Activated naive CD4-positive, alpha-beta T cell treated with anti-CD3 and anti-CD28 coated beads, Interleukin-2, amount 50 U/mL, for 24 hours (primary cell): ENCODE results near the gene RCSD1.
"Not testable (repeated sequence)": the region's sequence is repeated elsewhere in the genome, so short reads cannot be mapped to it uniquely, and the experiment has no call there.

ENCODE experiments used
- H3K27ac Mint-ChIP-seq: one replicate; pipeline ENCODE4 v1.8.0; 2021; ENCODE audit warnings: mild to moderate bottlenecking, mixed read lengths
- H3K27me3 Mint-ChIP-seq: one replicate; pipeline ENCODE4 v1.8.0; 2021; ENCODE audit warnings: mixed read lengths
- H3K36me3 Mint-ChIP-seq: one replicate; pipeline ENCODE4 v1.8.0; 2021; ENCODE audit warnings: mixed read lengths
- H3K4me1 Mint-ChIP-seq: one replicate; pipeline ENCODE4 v1.8.0; 2021; ENCODE audit warnings: mixed read lengths
- H3K4me3 Mint-ChIP-seq: one replicate; pipeline ENCODE4 v1.8.0; 2021; ENCODE audit warnings: mild to moderate bottlenecking, mixed read lengths
- H3K9me3 Mint-ChIP-seq: one replicate; pipeline ENCODE4 v1.8.0; 2021; ENCODE audit warnings: mixed read lengths

Gene RCSD1

DNA sequence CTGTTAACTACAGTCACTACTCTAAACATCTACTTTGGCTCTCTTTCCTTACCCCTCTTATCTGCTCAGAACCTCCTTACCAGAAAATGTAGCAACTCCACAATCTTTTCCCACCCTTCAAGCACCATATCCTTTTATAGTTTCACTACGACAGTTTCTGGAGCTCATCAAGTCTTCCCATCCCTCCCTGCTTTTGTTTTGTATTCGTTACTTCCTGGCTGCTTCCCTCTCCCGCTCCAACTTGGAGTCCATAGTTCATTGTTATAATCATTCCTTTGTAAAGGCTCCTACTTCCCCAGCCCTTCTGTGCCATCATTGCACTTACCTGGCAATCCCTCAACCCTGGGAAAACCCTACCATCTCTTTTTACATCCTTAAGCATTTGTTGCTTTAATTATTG lies 109.7 kb downstream of the RCSD1 start:
- H3K9me3 Mint-ChIP-seq = no peaks in the 10 kb centered on the region
- peaks cover 3% of the 10 kb centered on the region for H3K36me3 Mint-ChIP-seq
- no peaks in the 10 kb centered on the region for H3K4me1 Mint-ChIP-seq
- H3K4me3 Mint-ChIP-seq = no peak overlapping the region
- H3K27me3 Mint-ChIP-seq = no peaks in the 10 kb centered on the region
- H3K27ac Mint-ChIP-seq = no peak overlapping the region

DNA sequence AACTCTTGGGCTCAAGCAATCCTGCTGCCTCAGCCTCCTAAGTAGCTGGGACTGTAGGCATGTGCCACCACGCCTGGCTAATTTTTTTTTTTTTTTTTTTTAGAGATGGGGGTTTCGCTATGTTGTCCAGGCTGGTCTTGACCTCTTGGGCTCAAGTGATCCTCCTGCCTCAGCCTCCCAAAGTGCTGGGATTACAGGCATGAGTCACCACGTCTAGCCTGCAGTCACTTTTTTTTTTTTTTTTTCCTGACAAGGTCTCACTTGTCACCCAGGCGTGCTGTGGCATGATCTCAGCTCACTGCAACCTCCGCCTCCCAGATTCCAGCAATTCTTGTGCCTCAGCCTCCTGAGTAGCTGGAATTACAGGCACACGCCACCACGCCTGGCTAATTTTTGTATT lies 111.1 kb downstream of the RCSD1 start:
- H3K27ac Mint-ChIP-seq, H3K9me3 Mint-ChIP-seq, H3K4me1 Mint-ChIP-seq, H3K36me3 Mint-ChIP-seq, H3K27me3 Mint-ChIP-seq, H3K4me3 Mint-ChIP-seq: not testable (repeated sequence)

- H3K36me3 Mint-ChIP-seq, H3K27ac Mint-ChIP-seq, H3K9me3 Mint-ChIP-seq, H3K27me3 Mint-ChIP-seq, H3K4me3 Mint-ChIP-seq, H3K4me1 Mint-ChIP-seq: not testable (repeated sequence)
Measured at GRCh38 chr1:167742392-167743057, 112.5 kb downstream of the RCSD1 start.

- H3K9me3 Mint-ChIP-seq = no peaks in the 10 kb centered on the region
- H3K27ac Mint-ChIP-seq = no peak overlapping the region
- peaks cover 3% of the 10 kb centered on the region for H3K4me1 Mint-ChIP-seq
- H3K36me3 Mint-ChIP-seq = no peaks in the 10 kb centered on the region
- H3K4me3 Mint-ChIP-seq = no peak overlapping the region
- H3K27me3 Mint-ChIP-seq = no peaks in the 10 kb centered on the region
Measured at GRCh38 chr1:167744901-167745300, 114.9 kb downstream of the RCSD1 start.

DNA sequence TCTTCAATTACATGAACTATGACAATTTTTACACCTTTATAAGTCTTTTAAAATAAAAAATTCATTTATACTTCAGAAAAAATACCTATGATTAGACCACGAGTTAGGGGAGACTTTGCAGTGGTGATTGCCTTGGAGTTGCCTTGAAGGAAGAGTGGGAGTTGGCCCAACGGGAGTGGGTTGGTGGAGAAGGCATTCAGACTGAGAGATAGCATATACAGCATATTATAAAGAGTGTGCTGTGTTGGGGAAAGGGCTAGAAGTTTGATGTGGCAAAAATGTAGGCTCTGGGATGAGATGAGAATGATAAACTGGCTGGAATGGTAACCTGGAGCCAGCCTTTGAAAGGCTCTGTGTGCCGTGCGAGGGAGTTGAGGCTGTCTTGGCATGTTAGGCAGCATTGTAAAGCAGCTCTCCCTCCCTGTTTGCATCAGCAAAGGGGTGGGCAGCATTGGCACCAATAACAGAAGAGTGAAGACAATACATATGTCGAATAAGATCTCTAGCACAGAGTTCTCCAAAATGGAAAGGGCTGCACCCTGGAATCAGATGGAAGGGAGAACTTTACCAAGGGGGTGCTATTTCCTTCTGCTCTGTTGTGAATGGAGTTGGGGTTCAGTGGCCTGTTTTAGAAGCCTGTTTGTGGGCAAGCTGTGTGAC lies 116.1 kb downstream of the RCSD1 start:
- no peaks in the 10 kb centered on the region for H3K36me3 Mint-ChIP-seq
- no peaks in the 10 kb centered on the region for H3K27me3 Mint-ChIP-seq
- no peaks in the 10 kb centered on the region for H3K9me3 Mint-ChIP-seq
- H3K4me1 Mint-ChIP-seq = peaks cover 3% of the 10 kb centered on the region
- no peak overlapping the region for H3K4me3 Mint-ChIP-seq
- H3K27ac Mint-ChIP-seq = no peak overlapping the region

DNA sequence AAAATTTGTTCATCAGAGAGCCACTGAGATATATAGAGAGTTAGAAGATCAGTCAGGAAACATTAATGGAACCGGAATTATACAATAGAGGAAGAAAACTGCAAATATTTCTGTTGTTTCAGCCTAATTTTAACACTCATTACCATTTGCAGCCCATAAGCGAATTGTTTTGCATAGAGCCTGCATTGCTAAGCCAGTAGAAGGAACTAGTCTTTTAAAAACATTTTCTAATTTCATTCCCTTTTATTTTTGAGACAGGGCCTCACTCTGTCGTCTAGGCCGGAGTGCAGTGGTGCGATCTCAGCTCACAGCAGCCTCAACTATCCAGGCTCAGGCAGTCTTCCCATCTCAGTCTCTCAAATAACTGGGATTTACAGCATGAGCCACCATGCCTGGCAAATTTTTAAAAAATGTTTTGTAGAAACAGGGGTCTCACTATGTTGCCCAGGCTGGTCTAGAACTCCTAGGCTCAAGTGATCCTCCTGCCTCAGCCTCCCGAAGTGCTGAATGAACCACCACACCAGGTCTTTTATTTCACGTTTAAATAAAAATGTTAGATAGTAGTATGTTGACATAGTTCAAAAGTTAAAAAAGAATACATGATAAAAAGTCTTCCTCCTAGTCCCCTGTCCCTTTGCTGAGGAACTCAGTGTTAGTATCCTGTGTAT lies 117.1 kb downstream of the RCSD1 start:
- no peaks in the 10 kb centered on the region for H3K27me3 Mint-ChIP-seq
- H3K36me3 Mint-ChIP-seq = no peaks in the 10 kb centered on the region
- peaks cover 8% of the 10 kb centered on the region for H3K4me1 Mint-ChIP-seq
- H3K4me3 Mint-ChIP-seq = no peak overlapping the region
- no peaks in the 10 kb centered on the region for H3K9me3 Mint-ChIP-seq
- peak overlapping the region; percentile 38 for H3K27ac Mint-ChIP-seq

GRCh38 chr1:167747988-167748387 lies 118.0 kb downstream of the RCSD1 start:
- H3K27me3 Mint-ChIP-seq = no peaks in the 10 kb centered on the region
- H3K4me3 Mint-ChIP-seq = no peak overlapping the region
- no peaks in the 10 kb centered on the region for H3K36me3 Mint-ChIP-seq
- peaks cover 17% of the 10 kb centered on the region for H3K4me1 Mint-ChIP-seq
- H3K9me3 Mint-ChIP-seq = no peaks in the 10 kb centered on the region
- H3K27ac Mint-ChIP-seq = no peak overlapping the region

GRCh38 chr1:167748906-167749305 lies 118.9 kb downstream of the RCSD1 start:
- Mint-ChIP-seq H3K27ac (no peak overlapping the region), H3K4me1 (peaks cover 21% of the 10 kb centered on the region), H3K4me3 (no peak overlapping the region), H3K36me3 (no peaks in the 10 kb centered on the region), H3K9me3 (no peaks in the 10 kb centered on the region), H3K27me3 (no peaks in the 10 kb centered on the region)

GRCh38 chr1:167749741-167750140 lies 119.7 kb downstream of the RCSD1 start:
- Mint-ChIP-seq H3K4me3 (no peak overlapping the region), H3K4me1 (peaks cover 21% of the 10 kb centered on the region), H3K9me3 (no peaks in the 10 kb centered on the region), H3K36me3 (no peaks in the 10 kb centered on the region), H3K27me3 (no peaks in the 10 kb centered on the region), H3K27ac (no peak overlapping the region)

GRCh38 chr1:167750641-167751040 lies 120.6 kb downstream of the RCSD1 start:
- H3K27ac Mint-ChIP-seq = no peak overlapping the region
- no peaks in the 10 kb centered on the region for H3K27me3 Mint-ChIP-seq
- H3K4me3 Mint-ChIP-seq = no peak overlapping the region
- no peaks in the 10 kb centered on the region for H3K9me3 Mint-ChIP-seq
- H3K4me1 Mint-ChIP-seq = peaks cover 21% of the 10 kb centered on the region
- no peaks in the 10 kb centered on the region for H3K36me3 Mint-ChIP-seq

DNA sequence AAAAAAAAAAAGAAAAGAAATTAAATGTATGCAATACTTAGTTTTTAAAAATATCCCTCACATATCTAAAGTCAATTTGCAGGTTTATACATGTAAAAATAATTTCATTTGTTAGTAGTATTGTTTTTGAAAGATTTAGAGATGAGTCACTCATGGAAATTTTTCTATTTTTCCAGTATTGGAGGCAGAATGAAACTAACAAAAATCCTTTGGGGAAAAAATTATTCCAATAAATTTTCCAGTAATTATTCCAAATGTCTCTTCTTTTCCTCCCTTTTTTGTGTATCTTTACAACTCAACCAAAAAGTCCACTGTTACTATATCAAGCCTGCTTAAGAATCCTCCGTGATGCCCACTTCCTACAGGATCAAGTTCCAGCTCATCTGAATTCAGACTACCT lies 121.6 kb downstream of the RCSD1 start:
- Mint-ChIP-seq H3K4me3 (no peak overlapping the region), H3K4me1 (peaks cover 21% of the 10 kb centered on the region), H3K36me3 (no peaks in the 10 kb centered on the region), H3K27ac (no peak overlapping the region), H3K27me3 (no peaks in the 10 kb centered on the region), H3K9me3 (no peaks in the 10 kb centered on the region)

DNA sequence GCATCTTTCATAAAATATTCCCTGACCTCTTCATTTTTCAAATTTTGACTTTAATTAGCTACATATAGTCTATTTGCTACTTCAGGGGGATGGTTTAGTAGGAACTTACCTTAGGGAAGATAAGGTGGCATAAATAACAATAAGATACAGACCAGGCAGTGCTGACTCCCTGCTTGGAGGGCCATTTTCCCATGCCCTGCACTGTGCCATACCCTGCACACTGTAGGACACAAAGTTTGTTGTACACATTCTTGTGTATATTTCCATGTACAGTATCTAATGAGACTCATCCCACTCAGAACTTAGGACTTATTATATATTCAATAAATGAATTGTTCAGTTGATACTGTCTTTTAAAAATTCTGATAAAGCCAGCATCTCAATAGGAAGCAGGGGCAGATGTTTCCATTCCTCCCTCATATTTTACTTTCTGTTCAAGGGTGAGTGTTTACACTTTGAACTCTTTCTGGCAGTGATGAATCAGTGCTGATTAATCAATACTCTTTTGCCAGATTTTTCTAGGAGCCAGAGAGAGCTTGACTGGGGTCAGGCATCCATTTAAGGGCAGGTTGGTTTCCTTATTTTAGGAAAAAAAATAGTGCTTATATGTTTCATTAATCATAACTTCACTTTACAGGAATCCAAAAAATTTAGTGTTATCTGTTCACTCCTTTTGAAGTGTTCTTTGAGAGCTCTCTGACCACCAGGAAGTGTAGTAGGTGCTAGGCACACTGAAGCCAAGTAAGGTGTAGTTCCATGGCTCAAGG lies 122.4 kb downstream of the RCSD1 start:
- Mint-ChIP-seq H3K27me3 (no peaks in the 10 kb centered on the region), H3K4me1 (peaks cover 28% of the 10 kb centered on the region), H3K36me3 (no peaks in the 10 kb centered on the region), H3K9me3 (no peaks in the 10 kb centered on the region), H3K4me3 (peak overlapping the region; percentile 6), H3K27ac (peak overlapping the region; percentile 30)

GRCh38 chr1:167755654-167756053 lies 125.6 kb downstream of the RCSD1 start:
- no peak overlapping the region for H3K4me3 Mint-ChIP-seq
- no peaks in the 10 kb centered on the region for H3K36me3 Mint-ChIP-seq
- no peaks in the 10 kb centered on the region for H3K27me3 Mint-ChIP-seq
- no peak overlapping the region for H3K27ac Mint-ChIP-seq
- no peaks in the 10 kb centered on the region for H3K9me3 Mint-ChIP-seq
- H3K4me1 Mint-ChIP-seq = peaks cover 32% of the 10 kb centered on the region
